ENCODE measurements around the gene MCAT.

The MCAT gene

DNA sequence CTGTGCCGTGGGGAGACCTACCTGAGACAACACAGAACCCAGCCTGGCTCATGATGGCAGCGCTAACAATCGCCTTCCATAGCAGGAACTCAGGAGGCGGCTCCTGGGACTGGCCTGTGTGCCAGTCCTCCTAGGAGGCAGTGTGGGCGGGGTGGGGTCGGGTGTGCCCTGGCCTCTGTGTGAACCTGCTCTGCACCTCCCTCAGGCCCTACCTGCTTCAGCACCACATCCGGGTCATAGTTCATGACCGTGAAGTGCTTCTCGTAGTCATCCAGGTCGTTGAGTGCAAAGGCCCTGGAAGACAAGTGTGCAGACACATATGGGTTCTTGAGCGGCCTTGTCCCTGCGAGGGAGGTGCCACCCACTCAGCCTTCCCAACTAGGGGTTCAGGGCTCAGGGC lies 28.4 kb upstream of the MCAT start:
- no peak for DNase-seq

DNA sequence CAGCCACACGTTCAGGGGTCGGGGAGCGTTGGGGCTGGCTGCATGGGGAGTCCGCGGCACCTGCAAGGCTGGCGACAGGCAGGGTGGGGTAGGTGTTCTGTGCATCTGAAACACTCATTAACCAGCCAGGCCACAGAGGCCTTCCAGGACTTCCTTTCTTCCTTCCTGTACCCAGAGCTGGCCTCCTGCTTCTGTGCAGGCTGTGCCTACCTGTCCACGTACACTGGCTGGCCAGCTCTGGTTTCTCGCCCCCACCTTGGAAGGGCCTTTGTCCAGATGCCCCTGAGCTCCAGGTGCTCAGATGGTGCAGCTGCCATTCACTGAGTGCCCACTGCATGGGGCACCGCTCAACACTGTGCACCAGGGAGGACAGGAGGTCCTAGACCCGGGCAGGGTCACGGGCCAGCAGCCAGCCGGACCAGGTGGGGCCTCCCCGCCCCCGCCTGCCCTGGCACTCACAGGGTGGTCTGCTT lies 27.9 kb upstream of the MCAT start:
- DNase-seq, result no peak

DNA sequence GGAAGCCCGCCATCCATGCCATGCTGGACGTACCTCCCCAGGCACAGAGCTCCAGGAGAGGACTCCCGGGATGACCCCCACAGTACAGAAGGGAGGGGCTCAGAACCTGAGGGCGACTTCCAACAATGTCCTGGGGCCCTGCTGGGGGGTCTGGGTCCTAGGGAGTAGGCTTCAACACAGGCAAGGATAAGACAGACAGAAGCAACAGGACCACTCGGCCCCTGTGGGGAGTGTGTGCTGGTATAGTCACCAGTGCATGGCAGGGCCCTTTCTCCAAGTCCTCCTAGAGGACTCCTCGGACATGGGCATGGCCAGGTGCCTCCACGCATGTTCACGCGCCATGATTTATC lies 26.9 kb upstream of the MCAT start:
- DNase-seq, result no peak

DNA sequence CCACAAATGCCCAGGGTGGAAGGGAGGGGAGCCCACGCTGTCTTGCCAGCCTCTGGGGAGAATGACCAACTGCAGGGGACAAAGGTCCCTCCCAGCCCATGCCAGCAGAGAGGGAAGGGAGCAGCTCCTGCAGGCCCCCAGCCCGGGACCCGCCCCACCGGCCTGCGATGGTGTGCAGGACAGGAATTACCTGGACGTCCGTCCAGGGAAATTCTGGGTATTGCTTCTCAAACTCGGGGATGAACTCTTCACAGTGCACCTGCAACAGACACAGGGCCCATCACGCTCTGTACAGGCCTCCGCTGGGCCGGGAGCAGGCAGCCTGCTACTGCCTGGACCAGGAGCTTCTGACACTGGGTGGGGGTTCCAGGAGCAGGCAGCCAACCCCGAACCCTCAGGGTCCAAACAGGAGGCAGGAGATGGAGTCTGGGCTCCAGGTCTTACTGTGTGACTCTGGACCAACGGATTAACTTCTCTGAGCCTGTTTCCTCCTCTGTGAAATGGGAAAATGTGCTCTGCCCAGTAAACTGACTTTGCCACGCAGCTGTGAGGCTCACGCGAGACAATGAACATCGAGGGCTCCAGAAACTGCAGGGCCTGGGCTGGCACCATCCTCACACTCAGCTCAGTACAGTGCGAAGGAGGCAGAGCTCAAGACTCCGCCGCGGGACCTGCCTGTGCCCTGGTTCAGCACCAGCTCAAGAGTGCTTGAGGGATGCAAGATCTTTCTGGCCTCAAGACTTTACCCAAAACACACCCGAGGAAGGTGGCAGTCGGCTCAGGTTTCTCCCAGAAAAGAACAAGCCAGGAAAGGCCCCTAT lies 26.3 kb upstream of the MCAT start:
- no peak for DNase-seq

DNA sequence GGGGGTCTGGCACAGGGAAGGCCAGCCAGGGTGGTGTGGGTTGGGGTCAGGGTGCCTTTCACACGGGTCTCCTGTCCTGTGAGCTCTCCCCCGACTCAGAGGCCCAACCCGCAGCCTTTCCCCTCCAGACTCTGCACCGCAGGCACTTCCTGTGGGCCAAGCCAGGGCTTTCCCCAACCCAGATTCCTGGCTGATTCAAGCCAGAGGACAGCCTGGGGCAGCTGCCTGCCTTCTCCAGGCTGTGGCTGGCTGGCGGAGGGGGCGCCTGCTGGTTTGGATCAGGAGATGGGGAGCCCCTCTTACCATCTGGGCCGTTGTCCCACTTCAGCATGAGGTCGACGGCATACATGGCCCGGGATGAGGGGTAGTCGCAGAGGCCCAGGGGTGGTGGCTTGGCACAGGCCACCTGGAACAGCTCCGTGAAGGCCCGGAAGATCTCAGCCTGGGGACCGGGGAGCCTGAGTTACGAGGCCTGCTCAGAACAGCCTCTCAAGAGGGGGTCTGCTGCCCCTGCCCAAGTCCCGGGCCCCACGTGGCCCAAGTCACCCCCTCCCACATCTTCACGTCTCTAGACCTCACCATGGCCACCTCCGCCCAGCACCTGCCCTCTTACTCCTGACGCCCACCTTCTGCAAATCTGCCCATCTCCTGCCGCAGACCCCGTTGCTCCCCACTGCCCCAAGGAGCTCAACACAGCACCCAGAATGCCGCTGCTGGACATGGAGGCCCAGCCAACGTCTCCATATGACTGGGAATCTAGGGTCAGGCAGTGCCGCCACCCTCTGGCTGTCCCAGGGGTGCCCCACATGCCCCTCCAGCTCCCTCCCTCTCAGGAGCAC lies 25.5 kb upstream of the MCAT start:
- DNase-seq, result no peak

DNA sequence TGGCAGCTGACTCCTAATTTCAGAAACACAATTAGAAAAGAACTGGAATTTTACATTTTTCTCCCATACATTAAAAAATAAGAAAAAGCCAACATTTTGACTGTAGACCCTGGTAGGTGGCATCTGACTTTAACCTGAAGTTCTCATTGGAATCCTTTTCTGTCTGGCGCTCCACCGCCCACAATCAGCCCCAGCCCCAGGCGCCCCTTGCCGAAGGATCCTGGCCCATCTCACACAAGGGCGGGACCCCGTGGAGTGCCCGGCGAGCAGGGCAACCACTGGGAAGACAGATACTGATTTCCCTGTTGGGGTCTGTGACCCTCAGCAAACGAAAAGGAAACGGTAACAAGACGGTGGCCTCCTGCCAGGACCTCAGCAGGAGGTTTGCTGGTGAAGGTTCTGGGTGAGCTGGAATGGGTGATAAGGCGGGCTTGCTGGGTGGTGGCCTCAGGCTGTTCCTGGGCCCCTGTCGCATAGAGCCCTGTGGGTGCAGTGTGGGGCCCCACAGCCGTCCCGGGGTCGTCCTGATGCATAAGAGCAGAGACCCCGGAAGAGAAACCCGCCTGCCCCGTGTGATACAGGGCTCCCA lies 23.9 kb upstream of the MCAT start:
- no peak for DNase-seq

DNA sequence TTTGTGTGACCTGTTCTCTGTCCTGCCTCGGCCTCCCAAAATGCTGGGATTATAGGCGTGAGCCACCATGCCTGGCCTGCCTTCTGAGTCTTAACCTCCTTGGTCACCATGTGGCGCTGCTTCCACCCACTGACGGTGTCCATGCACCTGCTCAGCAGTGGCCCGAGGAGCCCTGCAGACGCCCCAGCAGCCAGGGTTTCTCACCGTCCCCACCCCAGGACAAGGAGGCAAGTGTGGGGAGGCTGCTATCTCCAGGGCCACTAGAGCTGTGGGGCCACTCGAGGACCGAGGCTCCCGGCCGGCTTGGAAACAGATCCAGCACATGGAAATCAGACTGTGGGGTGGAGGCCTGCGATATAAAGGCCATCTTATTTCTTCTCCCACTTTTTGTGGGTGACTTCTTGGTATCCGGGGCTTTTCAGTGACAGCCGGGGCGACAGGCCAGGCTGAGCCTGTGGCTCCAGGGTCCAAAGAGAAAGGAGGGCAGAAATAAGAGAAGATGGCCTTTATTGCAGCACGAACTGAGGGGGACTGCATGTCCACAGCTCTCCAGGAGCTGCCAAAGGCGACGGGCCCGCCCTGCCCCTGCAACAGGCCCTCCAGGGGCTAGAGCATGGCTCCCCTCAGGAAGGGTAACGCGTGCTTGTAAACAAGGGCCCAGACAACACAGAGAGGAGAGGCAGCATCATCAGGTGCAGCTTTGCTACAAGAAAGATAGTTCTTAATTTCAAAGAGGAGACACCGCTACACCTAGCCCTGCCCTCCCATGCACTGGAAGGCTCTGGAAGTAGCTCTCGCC lies 23.1 kb upstream of the MCAT start:
- no peak for DNase-seq

DNA sequence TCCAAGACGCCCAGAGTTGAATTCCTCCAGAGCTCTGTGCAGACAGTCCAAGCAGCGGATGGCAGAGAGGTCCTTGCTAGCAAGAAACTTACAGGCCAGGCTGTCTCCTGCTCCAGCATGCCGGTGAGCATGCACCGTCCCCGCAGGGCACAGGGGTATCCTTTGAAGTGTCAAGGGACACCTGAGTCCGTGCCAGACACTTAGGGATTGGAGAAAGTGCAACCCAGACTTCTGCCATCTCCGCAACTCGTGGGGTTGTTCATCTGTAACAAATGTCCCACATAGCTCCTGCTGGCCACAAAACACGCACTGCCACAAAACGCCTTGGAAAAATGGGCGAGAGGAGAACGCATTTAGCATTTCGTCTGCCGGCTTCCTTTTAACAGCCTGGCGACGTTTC lies 21.4 kb upstream of the MCAT start:
- DNase-seq, result no peak

DNA sequence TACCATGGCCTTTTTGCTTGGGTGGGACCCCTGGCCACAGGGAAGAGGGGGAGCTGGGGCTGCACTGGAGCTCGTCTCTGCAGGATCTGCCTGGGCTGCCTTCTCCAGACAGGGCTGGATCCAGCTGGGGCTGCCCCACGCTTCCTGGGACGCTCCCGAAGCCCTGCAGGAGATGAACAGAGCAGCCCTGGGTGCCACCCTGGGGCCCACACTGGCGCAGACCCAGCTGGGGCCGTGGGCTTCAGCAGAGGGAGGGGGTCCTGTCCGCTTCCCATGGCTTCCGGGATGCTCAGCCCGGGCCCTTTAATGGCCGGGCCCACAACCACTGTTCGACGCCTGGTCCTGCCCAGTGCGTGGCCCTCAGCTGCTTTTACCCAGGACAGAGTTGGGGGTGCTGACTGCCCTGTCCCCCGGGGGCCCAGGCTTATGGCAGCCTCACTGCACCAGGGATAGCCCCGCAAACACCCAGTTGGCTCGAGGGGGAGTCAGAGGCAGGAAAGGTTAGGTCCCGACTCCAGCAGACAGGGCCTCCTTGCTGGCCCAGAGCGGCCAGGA lies 20.1 kb upstream of the MCAT start:
- no peak for DNase-seq

DNA sequence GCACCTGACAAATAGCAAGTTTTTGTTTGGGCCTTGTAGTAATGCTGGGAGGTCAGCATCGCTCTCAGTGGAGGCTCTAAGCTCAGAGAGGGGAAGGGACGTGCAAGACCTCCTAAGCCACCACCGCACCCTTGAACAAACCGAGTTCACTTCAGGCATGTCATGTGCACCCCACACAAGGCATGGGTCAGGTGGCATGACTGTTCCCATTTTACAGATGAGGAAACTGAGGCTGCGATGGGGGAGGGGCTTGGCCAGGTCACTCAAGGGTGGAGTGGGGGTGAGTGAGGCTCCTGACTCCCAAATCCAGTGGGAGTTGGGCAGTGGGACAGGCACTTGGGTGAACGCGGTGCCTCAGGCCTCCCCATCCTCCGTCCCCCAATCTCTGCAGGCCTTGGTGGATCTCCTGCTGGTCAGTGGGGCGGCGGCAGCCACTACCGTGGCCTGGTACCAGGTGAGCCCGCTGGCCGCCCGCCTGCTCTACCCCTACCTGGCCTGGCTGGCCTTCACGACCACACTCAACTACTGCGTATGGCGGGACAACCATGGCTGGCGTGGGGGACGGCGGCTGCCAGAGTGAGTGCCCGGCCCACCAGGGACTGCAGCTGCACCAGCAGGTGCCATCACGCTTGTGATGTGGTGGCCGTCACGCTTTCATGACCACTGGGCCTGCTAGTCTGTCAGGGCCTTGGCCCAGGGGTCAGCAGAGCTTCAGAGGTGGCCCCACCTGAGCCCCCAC lies 19.4 kb upstream of the MCAT start:
- no peak for DNase-seq

DNA sequence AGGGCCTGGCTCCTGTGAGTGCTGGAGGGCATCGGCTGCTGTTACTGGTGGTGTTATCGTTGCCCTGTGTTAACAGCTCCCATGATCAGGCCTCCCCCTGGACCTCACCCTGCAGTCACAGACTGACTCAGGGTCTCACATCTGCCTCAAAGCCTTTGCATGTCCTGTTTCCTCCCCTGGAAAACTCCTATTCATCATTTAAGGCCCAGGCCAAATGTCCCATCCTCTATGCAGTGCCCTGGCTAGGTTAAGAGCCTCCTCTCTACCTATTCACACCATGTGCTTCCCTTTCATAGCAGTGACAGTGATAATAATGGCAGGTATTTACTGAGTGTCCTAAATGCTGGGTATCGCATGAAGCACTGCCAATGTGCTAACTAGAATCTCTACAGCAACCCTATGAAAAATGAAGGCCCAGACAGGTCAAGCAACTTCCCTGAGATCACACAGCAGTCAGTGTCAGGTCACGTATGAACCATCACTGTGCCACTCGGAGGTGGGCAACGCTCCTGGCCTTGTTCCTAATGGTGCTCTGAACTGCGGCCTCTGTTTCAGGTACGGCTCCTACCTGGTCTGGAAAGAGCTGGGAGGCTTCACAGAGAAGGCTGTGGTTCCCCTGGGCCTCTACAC lies 17.4 kb upstream of the MCAT start:
- no peak for DNase-seq

DNA sequence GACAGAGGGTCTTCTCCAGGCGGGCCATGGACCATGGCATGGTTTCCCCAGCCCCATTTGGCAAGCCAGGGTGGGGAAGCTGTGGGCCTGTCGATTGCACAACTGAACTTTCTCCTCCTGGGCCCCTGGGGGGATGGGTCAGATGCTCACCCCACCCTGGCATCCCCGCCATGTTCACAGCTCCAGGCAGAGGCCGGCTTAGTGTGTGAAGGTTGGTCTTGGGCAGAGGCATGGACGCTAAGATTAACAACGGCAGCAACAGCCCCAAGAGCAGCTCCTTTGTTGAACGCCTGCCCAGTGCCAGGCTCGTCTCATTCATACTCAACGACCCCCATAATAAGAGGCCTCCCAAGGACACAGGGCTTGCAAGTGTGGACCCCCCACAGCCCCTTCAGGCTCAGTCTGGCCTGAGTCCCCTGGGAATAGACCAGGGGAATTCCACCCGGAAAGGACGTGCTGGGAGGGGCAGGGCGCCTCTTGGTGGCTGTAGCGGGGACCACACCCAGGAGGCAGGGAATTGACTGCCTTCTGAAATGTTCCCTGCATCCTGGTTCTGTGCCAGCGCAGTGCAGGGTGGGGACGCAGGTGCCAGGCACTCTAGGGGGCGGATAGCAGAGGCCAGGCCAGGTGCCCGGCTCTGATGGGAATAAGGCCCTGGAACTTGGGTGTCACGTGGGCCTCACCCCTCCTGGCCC lies 16.4 kb upstream of the MCAT start:
- DNase-seq, result no peak

DNA sequence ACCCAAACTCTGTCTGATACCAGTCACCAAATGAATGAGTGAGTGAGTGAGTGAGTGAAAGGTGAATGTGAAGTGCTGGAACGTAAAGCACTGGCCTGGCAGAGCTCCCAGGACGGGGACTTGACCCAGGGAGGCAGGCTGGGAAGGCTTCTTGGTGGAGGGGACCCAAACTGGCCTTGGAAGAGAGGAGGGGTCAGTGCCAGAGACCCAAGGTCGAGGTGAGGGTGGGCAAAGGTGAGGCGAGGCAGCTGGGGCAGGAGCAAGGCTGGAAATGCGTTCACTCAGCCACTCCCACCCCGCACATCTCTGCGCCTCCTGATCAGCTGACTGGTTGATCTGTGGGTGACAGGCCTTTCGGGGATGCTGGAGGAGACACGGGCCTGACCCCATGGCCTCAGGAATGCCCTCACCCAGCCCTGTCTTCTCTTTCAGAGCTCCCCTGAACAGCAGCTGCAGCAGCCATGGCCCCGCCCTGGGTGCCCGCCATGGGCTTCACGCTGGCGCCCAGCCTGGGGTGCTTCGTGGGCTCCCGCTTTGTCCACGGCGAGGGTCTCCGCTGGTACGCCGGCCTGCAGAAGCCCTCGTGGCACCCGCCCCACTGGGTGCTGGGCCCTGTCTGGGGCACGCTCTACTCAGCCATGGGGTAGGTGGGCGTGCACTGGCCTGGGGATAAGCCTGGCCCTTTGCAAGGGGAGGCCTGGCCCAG lies 15.7 kb upstream of the MCAT start:
- no peak for DNase-seq

DNA sequence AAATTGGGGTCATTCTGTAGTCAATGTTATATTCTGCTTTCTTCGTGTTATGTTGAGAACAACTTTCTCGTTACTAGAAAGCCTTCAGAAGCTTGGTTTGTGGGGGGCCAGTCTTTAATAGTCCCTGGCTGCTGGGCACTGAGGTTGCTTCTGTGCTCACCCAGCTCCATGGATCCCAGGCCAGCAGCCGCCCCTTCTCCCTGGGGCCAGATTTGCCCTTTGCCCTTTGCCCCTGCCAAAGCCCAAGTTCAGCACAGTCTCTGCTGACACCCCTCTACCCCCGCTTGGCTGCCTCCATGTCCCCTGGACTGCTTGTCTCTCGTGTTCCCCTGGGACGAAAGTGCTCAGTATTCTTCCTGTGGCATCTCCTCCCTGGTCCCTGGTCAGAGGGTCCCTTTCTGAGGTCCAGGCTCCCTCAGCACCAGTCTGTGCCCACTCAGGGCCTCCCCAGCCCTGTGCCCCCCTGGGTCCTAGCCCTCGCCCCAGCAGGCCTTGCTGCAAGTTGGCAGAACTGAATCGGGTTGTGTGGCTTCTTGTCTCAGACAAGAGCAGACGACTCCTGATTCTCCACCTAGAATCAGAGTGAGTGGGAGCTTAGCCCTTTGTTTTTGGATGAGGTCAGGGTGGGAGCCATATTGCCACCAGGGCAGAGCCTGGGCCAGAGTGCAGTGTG lies 14.8 kb upstream of the MCAT start:
- DNase-seq, result no peak

DNA sequence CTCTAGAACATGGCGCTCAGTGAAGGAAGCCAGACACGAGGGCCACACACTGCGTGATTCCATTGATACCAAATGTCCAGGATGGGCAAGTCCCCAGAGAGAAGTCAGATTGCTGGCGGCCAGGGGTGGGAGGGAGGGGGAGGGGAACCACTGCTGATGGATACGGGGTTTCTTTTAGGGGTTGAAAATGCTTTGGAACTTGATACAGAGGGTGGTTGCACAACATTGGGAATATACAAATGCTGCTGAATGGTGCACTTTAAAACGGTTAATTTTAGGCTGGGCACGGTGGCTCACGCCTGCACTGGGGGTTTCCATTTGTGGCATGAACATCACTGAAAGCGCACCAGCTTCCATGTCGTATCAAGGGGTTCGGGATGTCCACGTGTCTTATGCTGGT lies 13.2 kb upstream of the MCAT start:
- no peak for DNase-seq

DNA sequence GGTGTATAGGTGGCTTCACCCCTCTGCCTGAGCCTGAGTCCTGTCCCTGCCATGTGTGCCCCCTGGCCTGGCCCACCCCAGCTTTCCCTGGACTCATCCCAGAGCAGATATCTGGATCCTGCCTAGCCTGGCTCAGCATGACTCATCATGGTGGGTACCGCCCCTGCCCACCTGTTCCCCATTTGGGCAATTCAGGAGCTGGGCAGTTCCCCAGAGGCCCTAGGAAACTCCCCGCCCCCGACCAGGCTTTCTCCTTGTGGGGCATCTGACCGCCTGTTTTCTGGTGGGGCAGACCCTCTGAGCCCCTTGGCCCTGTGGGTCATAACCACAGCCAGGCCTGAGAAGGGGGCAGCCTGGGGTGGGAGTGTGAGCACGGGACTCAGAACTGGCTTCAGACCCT lies 12.6 kb upstream of the MCAT start:
- no peak for DNase-seq

DNA sequence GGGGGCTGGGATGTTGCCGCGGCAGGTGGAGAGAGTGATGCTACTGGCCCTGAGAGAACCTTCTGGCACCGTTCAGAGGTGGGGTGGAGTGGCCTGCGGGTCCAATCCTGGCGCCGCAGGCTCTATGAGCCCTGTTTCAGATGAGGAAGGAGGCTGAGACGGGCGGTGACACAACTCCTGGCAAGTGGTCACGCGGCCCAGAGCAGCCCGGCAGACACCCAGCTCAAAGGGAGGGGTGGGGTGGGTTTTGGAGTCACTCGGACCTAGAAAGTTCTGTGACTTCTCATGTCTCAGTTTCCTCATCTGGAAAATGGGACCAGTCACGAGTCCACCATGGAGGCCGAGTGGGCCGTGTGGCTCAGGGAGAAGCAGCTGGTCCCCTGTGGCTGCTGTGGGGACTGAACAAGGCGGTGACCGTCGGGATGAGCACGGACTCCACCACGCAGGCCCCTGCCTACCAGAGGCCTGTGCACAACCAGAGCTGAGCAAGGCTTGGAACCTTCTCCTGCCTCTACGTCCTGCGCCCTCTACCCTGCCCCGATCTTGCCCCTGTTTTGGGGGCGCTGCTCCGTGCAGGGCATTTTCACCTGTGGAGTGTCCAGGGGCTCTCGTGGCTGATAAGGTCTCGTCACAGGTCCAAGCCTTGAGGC lies 11.8 kb upstream of the MCAT start:
- no peak for DNase-seq

DNA sequence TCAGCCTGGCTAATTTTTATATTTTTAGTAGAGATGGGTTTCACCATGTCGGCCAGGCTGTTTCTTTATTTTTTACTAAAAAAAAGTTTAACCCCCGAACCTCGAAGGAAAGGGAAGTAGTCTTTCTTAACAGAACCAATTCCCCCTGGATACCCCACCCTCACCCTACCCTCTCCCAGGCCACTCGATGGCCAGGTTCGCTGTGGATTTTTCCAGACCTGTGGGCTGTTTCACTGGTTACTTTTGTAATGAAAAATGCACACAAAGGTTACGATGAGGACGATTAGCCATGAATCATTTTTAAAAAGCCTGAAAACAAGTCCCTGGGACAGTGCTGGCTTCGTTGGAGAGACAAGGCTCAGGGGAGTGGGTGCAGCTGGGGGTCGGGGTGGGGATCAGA lies 10.7 kb upstream of the MCAT start:
- no peak for DNase-seq
